GM12878 (cell line): ENCODE measurements around the gene CD248.

Source experiments
- CREB1 ChIP-seq: IDR thresholded peaks from 2 replicates; pipeline ENCODE4 v1.6.1; 2012; ENCODE audit warnings: low read depth, mild to moderate bottlenecking, inconsistent platforms
- REST ChIP-seq: IDR thresholded peaks from 2 replicates; pipeline ENCODE4 v1.6.1; 2012; ENCODE audit warnings: mild to moderate bottlenecking, low read depth, low read length
- ZNF217 ChIP-seq: fragments of 450-650 bp; IDR thresholded peaks from 2 replicates; pipeline ENCODE4 v1.6.1; 2017; ENCODE audit warnings: antibody characterized with exemption, mild to moderate bottlenecking
- TF ChIP-seq, protein P1 (sequence below), 3 experiments: IDR thresholded peaks in 2 of 3; conservative IDR thresholded peaks in 1 of 3; 2 replicates each; pipeline ENCODE4 v1.5.1; 2011; ENCODE audit warnings: low read depth in 3 of 3, low read length in 3 of 3, mild to moderate bottlenecking in 3 of 3, control low read depth in 2 of 3, moderate library complexity in 2 of 3, inconsistent platforms in 1 of 3, mixed read lengths in 1 of 3; ENCODE audit not compliant: control insufficient read depth in 2 of 3, insufficient read depth in 1 of 3; ENCODE audit errors: extremely low read depth in 1 of 3

GRCh38 chr11:66299186-66299585, 17.7 kb downstream of the CD248 start:
- TF ChIP-seq REST (no peak), ZNF217 (no peak), CREB1 (no peak)
- TF ChIP-seq, protein P1, sequence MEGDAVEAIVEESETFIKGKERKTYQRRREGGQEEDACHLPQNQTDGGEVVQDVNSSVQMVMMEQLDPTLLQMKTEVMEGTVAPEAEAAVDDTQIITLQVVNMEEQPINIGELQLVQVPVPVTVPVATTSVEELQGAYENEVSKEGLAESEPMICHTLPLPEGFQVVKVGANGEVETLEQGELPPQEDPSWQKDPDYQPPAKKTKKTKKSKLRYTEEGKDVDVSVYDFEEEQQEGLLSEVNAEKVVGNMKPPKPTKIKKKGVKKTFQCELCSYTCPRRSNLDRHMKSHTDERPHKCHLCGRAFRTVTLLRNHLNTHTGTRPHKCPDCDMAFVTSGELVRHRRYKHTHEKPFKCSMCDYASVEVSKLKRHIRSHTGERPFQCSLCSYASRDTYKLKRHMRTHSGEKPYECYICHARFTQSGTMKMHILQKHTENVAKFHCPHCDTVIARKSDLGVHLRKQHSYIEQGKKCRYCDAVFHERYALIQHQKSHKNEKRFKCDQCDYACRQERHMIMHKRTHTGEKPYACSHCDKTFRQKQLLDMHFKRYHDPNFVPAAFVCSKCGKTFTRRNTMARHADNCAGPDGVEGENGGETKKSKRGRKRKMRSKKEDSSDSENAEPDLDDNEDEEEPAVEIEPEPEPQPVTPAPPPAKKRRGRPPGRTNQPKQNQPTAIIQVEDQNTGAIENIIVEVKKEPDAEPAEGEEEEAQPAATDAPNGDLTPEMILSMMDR (IDR thresholded peaks at IDR 0.05 in 2 of 3, conservative IDR thresholded peaks at IDR 0.05 in 1 of 3; ENCODE audit: control insufficient read depth in 2 of 3, extremely low read depth in 1 of 3, insufficient read depth in 1 of 3, low read depth in 3 of 3, low read length in 3 of 3): no peak
